GM23338 (cell line): ENCODE measurements around the gene GPRIN1. TPM values are rescaled to one million over a fixed set of nuclear protein-coding genes. Genes with fewer than 3 reads are reported as not detected.
A peak's percentile ranks its signal among the peaks of the same experiment; 100 is the strongest.

ENCODE experiments used
- ATAC-seq: fragments of 200-7000 bp; cut with Tn5 transposase; 3 replicates; pipeline ENCODE4 v1.9.1; 2020
- DNase-seq: peaks from one replicate; pipeline ENCODE4 v3.0.0-alpha.2; 2015; ENCODE audit warnings: low spot score
- H2AFZ ChIP-seq: fragments of 200-600 bp; sonication (generic); 2 replicates; pipeline ENCODE4 v1.8.0; 2016; ENCODE audit warnings: antibody characterized with exemption, mild to moderate bottlenecking, moderate library complexity
- H3F3A ChIP-seq: fragments of 200-600 bp; sonication (generic); replicated peaks from 2 replicates; pipeline ENCODE4 v1.8.0; 2017; ENCODE audit warnings: antibody characterized with exemption, mixed run types, low read depth
- H3K27ac ChIP-seq: fragments of 200-600 bp; sonication (generic); 2 replicates; pipeline ENCODE4 v1.6.1; 2016; ENCODE audit warnings: low read depth
- H3K27me3 ChIP-seq: fragments of 200-600 bp; sonication (generic); 2 replicates; pipeline ENCODE4 v1.8.0; 2016; ENCODE audit warnings: mild to moderate bottlenecking, mixed run types, moderate library complexity; ENCODE audit not compliant: insufficient read depth
- H3K36me3 ChIP-seq: fragments of 200-600 bp; sonication (generic); 2 replicates; pipeline ENCODE4 v1.8.0; 2016; ENCODE audit warnings: mild to moderate bottlenecking; ENCODE audit not compliant: insufficient read depth
- H3K4me1 ChIP-seq: fragments of 200-600 bp; sonication (generic); 2 replicates; pipeline ENCODE4 v1.8.0; 2016; ENCODE audit warnings: mild to moderate bottlenecking, moderate library complexity; ENCODE audit not compliant: insufficient read depth
- H3K4me2 ChIP-seq: fragments of 200-600 bp; sonication (generic); 2 replicates; pipeline ENCODE4 v1.7.1; 2017; ENCODE audit warnings: mixed run types
- H3K4me3 ChIP-seq: fragments of 200-600 bp; sonication (generic); 2 replicates; pipeline ENCODE4 v1.6.1; 2016; ENCODE audit warnings: mixed run types
- H3K79me2 ChIP-seq: fragments of 200-600 bp; sonication (generic); replicated peaks from 2 replicates; pipeline ENCODE4 v1.8.0; 2017; ENCODE audit warnings: mild to moderate bottlenecking; ENCODE audit not compliant: insufficient read depth
- H3K9me2 ChIP-seq: fragments of 200-600 bp; sonication (generic); 2 replicates; pipeline ENCODE4 v1.8.0; 2017; ENCODE audit not compliant: insufficient read depth
- H4K20me1 ChIP-seq: fragments of 200-600 bp; sonication (generic); replicated peaks from 2 replicates; pipeline ENCODE4 v1.8.0; 2017; ENCODE audit warnings: mild to moderate bottlenecking; ENCODE audit not compliant: insufficient read depth
- H3K27ac Mint-ChIP-seq: 2 replicates; pipeline ENCODE4 v1.8.0; 2020; ENCODE audit warnings: inconsistent platforms, mild to moderate bottlenecking, moderate library complexity, mixed read lengths
- H3K27me3 Mint-ChIP-seq: 3 replicates; pipeline ENCODE4 v1.8.0; 2022; ENCODE audit warnings: low read depth, mild to moderate bottlenecking, moderate library complexity, mixed read lengths, inconsistent platforms; ENCODE audit not compliant: insufficient read depth, poor library complexity
- H3K36me3 Mint-ChIP-seq: 3 replicates; pipeline ENCODE4 v1.8.0; 2021; ENCODE audit warnings: low read depth, mild to moderate bottlenecking, inconsistent platforms, moderate library complexity, mixed read lengths
- H3K4me1 Mint-ChIP-seq: 3 replicates; pipeline ENCODE4 v1.8.0; 2020; ENCODE audit warnings: mild to moderate bottlenecking, inconsistent platforms, mixed read lengths
- H3K4me3 Mint-ChIP-seq: 3 replicates; pipeline ENCODE4 v1.8.0; 2021; ENCODE audit warnings: moderate library complexity, mild to moderate bottlenecking, inconsistent platforms, mixed read lengths
- H3K9me3 Mint-ChIP-seq: 3 replicates; pipeline ENCODE4 v1.8.0; 2020; ENCODE audit warnings: moderate library complexity, mild to moderate bottlenecking, inconsistent platforms, mixed read lengths
- CREB1 ChIP-seq: fragments of 250-450 bp; sonication (Bioruptor Pico); IDR thresholded peaks from 2 replicates; pipeline ENCODE4 v1.5.0; 2020; ENCODE audit warnings: low read depth, mild to moderate bottlenecking, moderate library complexity
- EZH2 ChIP-seq: fragments of 200-600 bp; sonication (generic); IDR thresholded peaks from one replicate; pipeline ENCODE4 v1.8.0; 2017; ENCODE audit warnings: antibody characterized with exemption, mild to moderate bottlenecking, low read depth; ENCODE audit not compliant: unreplicated experiment
- EZH2phosphoT487 ChIP-seq: fragments of 200-600 bp; sonication (generic); IDR thresholded peaks from one replicate; pipeline ENCODE4 v1.8.1; 2018; ENCODE audit warnings: antibody characterized with exemption; ENCODE audit not compliant: unreplicated experiment
- JUNB ChIP-seq: IDR thresholded peaks from one replicate; pipeline ENCODE4 v1.6.1; 2016; ENCODE audit warnings: antibody characterized with exemption; ENCODE audit not compliant: unreplicated experiment
- POLR2AphosphoS5 ChIP-seq: IDR thresholded peaks from 2 replicates; pipeline ENCODE4 v1.6.1; 2016; ENCODE audit warnings: antibody characterized with exemption, low read depth
- STAT1 ChIP-seq: IDR thresholded peaks from one replicate; pipeline ENCODE4 v1.6.1; 2016; ENCODE audit warnings: antibody characterized with exemption; ENCODE audit not compliant: unreplicated experiment
- ZNF114 ChIP-seq: fragments of 250-450 bp; sonication (Bioruptor Pico); IDR thresholded peaks from 2 replicates; pipeline ENCODE4 v1.5.0; 2020; ENCODE audit warnings: mild to moderate bottlenecking, moderate library complexity
- ZNF331 ChIP-seq: fragments of 250-450 bp; sonication (Bioruptor Pico); IDR thresholded peaks from 2 replicates; pipeline ENCODE4 v1.5.0; 2020; ENCODE audit warnings: low read depth, mild to moderate bottlenecking, moderate library complexity
- polyA plus RNA-seq: library from polyadenylated mRNA; unstranded; fragments of >200 nt; fragmentation: Nextera tagmentation; extraction: Ambion mirVana; gene quantifications from 2 replicates; pipeline ENCODE4 v1.2.1, GENCODE V29; 2016
- total RNA-seq: library from RNA; depleted of rRNA; stranded (reverse); fragments of >200 nt; shearing (Covaris generic); gene quantifications from 2 replicates; pipeline ENCODE4 v1.2.3, GENCODE V29; 2014
- TF ChIP-seq, protein P1 (sequence below), 2 experiments: fragments of 200-600 bp in 1 of 2; sonication (generic) in 1 of 2; conservative IDR thresholded peaks; 2 replicates each; pipeline versions ENCODE4 v1.5.1 to v1.6.1; 2016 to 2017; ENCODE audit warnings: antibody characterized with exemption in 2 of 2, low read depth in 2 of 2, mild to moderate bottlenecking in 2 of 2, moderate library complexity in 1 of 2
- TF ChIP-seq, protein P2 (sequence below): IDR thresholded peaks from one replicate; pipeline ENCODE4 v1.6.1; 2018; ENCODE audit warnings: antibody characterized with exemption; ENCODE audit not compliant: unreplicated experiment

GPRIN1 gene
- total and polyA plus RNA-seq, 2 experiments from 2014 or later = 3.8 to 14.6 TPM

DNA sequence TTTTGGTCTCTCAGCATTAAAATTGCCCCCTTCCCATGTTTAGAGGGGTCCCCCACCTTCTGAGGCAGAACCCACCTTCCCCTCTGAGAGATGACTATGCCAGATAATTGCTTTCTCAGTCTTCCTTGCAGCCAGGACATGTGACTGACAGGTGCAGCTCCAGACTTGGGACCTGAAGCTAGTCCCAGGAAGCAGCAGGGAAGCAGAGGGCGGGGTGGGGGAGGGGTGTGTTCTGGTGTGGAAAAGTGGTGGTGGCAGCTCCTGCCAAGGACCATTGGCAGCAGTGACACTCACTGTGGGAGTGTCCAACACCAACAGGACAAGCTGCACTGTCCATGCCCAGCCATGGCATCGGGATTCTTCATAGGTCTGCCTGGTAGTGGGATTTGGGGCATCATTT, 22.8 kb upstream of the GPRIN1 start (continued):
- TF ChIP-seq, protein P1, sequence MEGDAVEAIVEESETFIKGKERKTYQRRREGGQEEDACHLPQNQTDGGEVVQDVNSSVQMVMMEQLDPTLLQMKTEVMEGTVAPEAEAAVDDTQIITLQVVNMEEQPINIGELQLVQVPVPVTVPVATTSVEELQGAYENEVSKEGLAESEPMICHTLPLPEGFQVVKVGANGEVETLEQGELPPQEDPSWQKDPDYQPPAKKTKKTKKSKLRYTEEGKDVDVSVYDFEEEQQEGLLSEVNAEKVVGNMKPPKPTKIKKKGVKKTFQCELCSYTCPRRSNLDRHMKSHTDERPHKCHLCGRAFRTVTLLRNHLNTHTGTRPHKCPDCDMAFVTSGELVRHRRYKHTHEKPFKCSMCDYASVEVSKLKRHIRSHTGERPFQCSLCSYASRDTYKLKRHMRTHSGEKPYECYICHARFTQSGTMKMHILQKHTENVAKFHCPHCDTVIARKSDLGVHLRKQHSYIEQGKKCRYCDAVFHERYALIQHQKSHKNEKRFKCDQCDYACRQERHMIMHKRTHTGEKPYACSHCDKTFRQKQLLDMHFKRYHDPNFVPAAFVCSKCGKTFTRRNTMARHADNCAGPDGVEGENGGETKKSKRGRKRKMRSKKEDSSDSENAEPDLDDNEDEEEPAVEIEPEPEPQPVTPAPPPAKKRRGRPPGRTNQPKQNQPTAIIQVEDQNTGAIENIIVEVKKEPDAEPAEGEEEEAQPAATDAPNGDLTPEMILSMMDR (conservative IDR thresholded peaks at IDR 0.05; ENCODE audit: low read depth in 2 of 2) = no peak
- no peak for TF ChIP-seq CREB1 (CRISPR knock-in tag)
- TF ChIP-seq, protein P2, sequence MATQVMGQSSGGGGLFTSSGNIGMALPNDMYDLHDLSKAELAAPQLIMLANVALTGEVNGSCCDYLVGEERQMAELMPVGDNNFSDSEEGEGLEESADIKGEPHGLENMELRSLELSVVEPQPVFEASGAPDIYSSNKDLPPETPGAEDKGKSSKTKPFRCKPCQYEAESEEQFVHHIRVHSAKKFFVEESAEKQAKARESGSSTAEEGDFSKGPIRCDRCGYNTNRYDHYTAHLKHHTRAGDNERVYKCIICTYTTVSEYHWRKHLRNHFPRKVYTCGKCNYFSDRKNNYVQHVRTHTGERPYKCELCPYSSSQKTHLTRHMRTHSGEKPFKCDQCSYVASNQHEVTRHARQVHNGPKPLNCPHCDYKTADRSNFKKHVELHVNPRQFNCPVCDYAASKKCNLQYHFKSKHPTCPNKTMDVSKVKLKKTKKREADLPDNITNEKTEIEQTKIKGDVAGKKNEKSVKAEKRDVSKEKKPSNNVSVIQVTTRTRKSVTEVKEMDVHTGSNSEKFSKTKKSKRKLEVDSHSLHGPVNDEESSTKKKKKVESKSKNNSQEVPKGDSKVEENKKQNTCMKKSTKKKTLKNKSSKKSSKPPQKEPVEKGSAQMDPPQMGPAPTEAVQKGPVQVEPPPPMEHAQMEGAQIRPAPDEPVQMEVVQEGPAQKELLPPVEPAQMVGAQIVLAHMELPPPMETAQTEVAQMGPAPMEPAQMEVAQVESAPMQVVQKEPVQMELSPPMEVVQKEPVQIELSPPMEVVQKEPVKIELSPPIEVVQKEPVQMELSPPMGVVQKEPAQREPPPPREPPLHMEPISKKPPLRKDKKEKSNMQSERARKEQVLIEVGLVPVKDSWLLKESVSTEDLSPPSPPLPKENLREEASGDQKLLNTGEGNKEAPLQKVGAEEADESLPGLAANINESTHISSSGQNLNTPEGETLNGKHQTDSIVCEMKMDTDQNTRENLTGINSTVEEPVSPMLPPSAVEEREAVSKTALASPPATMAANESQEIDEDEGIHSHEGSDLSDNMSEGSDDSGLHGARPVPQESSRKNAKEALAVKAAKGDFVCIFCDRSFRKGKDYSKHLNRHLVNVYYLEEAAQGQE = no peak
- no peak for TF ChIP-seq STAT1
- no peak for TF ChIP-seq ZNF114
- TF ChIP-seq EZH2 = no peak
- no peak for TF ChIP-seq EZH2phosphoT487
- no peak for TF ChIP-seq ZNF331 (CRISPR knock-in tag)
- TF ChIP-seq JUNB = no peak
- TF ChIP-seq POLR2AphosphoS5 = no peak

GRCh38 chr5:176631383-176632200, 21.6 kb upstream of the GPRIN1 start:
- Histone ChIP-seq H3K27ac (no peak overlapping the region), H3F3A (peaks cover 5% of the 10 kb centered on the region; the same call in 1 of the 2 replicates), H3K4me2 (peak overlapping the region; percentile 97; the same call in 1 of the 2 replicates), H3K36me3 (no peaks in the 10 kb centered on the region), H3K9me2 (no peaks in the 10 kb centered on the region), H3K79me2 (no peaks in the 10 kb centered on the region), H3K4me1 (peaks cover 20% of the 10 kb centered on the region), H3K27me3 (peaks cover 41% of the 10 kb centered on the region), H4K20me1 (peaks cover 6% of the 10 kb centered on the region; the same call in 1 of the 2 replicates), H2AFZ (no peak overlapping the region), H3K4me3 (peak overlapping the region; percentile 87; the same call in 1 of the 2 replicates)
- TF ChIP-seq EZH2phosphoT487 = no peak
- Mint-ChIP-seq H3K9me3 (peaks cover 7% of the 10 kb centered on the region; the same call in 2 of the 3 replicates), H3K4me3 (no peak overlapping the region; the same call in 2 of the 3 replicates), H3K36me3 (no peaks in the 10 kb centered on the region), H3K27me3 (peaks cover 52% of the 10 kb centered on the region), H3K27ac (no peak overlapping the region), H3K4me1 (peaks cover 46% of the 10 kb centered on the region)
- ATAC-seq (no peak), DNase-seq (no peak)
